SK-N-SH treated with all-trans-retinoic acid at 6 μM for 48 hours (cell line): Measurements from ENCODE around the gene ROBO3.

Experiments
- ATAC-seq: fragments of 200-7000 bp; cut with Tn5 transposase; 3 replicates; pipeline ENCODE4 v1.9.1; 2020; ENCODE audit warnings: mild to moderate bottlenecking, moderate library complexity
- BACH2 ChIP-seq: fragments of 250-450 bp; sonication (Bioruptor Pico); IDR thresholded peaks from 2 replicates; pipeline ENCODE4 v1.9.0; 2021; ENCODE audit warnings: mild to moderate bottlenecking, borderline replicate concordance
- ESRRG ChIP-seq: fragments of 250-450 bp; sonication (Bioruptor Pico); IDR thresholded peaks from 2 replicates; pipeline ENCODE4 v1.6.1; 2021; ENCODE audit warnings: mild to moderate bottlenecking
- GLIS3 ChIP-seq: fragments of 250-450 bp; sonication (Bioruptor Pico); IDR thresholded peaks from 2 replicates; pipeline ENCODE4 v1.5.0; 2020; ENCODE audit warnings: mild to moderate bottlenecking, moderate library complexity
- ISL1 ChIP-seq: fragments of 250-450 bp; sonication (Bioruptor Pico); IDR thresholded peaks from 2 replicates; pipeline ENCODE4 v2.1.2; 2022; ENCODE audit warnings: mild to moderate bottlenecking, moderate library complexity
- RARB ChIP-seq: fragments of 250-450 bp; sonication (Bioruptor Pico); IDR thresholded peaks from 2 replicates; pipeline ENCODE4 v1.8.0; 2021; ENCODE audit warnings: mild to moderate bottlenecking, moderate library complexity
- SNAI2 ChIP-seq: fragments of 250-450 bp; sonication (Bioruptor Pico); IDR thresholded peaks from 2 replicates; pipeline ENCODE4 v1.5.0; 2020; ENCODE audit warnings: mild to moderate bottlenecking, moderate library complexity
- TCF4 ChIP-seq: fragments of 250-450 bp; sonication (Bioruptor Pico); IDR thresholded peaks from 2 replicates; pipeline ENCODE4 v1.8.0; 2021; ENCODE audit warnings: mild to moderate bottlenecking, moderate library complexity, borderline replicate concordance
- TOX ChIP-seq: fragments of 250-450 bp; sonication (Bioruptor Pico); IDR thresholded peaks from 2 replicates; pipeline ENCODE4 v1.8.0; 2021; ENCODE audit warnings: mild to moderate bottlenecking, moderate library complexity, borderline replicate concordance
- ZFP3 ChIP-seq: fragments of 250-450 bp; sonication (Bioruptor Pico); IDR thresholded peaks from 2 replicates; pipeline ENCODE4 v1.5.0; 2020; ENCODE audit warnings: mild to moderate bottlenecking, moderate library complexity
- ZFP30 ChIP-seq: fragments of 450-650 bp; formaldehyde crosslinking; IDR thresholded peaks from 2 replicates; pipeline ENCODE4 v1.5.0; 2022; ENCODE audit warnings: mild to moderate bottlenecking, moderate library complexity
- ZNF565 ChIP-seq: fragments of 450-650 bp; formaldehyde crosslinking; conservative IDR thresholded peaks from 2 replicates; pipeline ENCODE4 v1.5.0; 2020; ENCODE audit warnings: low read depth, mild to moderate bottlenecking, moderate library complexity
- ZNF70 ChIP-seq: fragments of 450-650 bp; formaldehyde crosslinking; IDR thresholded peaks from 2 replicates; pipeline ENCODE4 v1.5.0; 2020; ENCODE audit warnings: mild to moderate bottlenecking, moderate library complexity
- ZNF8 ChIP-seq: fragments of 450-650 bp; formaldehyde crosslinking; IDR thresholded peaks from 2 replicates; pipeline ENCODE4 v1.5.0; 2020; ENCODE audit warnings: mild to moderate bottlenecking, moderate library complexity
- TF ChIP-seq, protein P1 (sequence below): fragments of 250-450 bp; sonication (Bioruptor Pico); IDR thresholded peaks from 2 replicates; pipeline ENCODE4 v1.5.1; 2020; ENCODE audit warnings: low read depth, mild to moderate bottlenecking, moderate library complexity
- TF ChIP-seq, protein P2 (sequence below): fragments of 250-450 bp; sonication (Bioruptor Pico); IDR thresholded peaks from 2 replicates; pipeline ENCODE4 v1.8.0; 2021; ENCODE audit warnings: low read depth, mild to moderate bottlenecking, moderate library complexity, borderline replicate concordance
- TF ChIP-seq, protein P3 (sequence below): fragments of 250-450 bp; sonication (Bioruptor Pico); IDR thresholded peaks from 2 replicates; pipeline ENCODE4 v1.5.0; 2020; ENCODE audit warnings: mild to moderate bottlenecking, moderate library complexity
- TF ChIP-seq, protein P4 (sequence below): fragments of 250-450 bp; sonication (Bioruptor Pico); IDR thresholded peaks from 2 replicates; pipeline ENCODE4 v1.5.1; 2021; ENCODE audit warnings: mild to moderate bottlenecking, moderate library complexity

ROBO3 gene

GRCh38 chr11:124923296-124923695 is 58.1 kb downstream of the ROBO3 start:
- ATAC-seq, result no peak
- TF ChIP-seq, protein P1, sequence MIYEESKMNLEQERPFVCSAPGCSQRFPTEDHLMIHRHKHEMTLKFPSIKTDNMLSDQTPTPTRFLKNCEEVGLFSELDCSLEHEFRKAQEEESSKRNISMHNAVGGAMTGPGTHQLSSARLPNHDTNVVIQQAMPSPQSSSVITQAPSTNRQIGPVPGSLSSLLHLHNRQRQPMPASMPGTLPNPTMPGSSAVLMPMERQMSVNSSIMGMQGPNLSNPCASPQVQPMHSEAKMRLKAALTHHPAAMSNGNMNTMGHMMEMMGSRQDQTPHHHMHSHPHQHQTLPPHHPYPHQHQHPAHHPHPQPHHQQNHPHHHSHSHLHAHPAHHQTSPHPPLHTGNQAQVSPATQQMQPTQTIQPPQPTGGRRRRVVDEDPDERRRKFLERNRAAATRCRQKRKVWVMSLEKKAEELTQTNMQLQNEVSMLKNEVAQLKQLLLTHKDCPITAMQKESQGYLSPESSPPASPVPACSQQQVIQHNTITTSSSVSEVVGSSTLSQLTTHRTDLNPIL (CRISPR knock-in tag), result no peak
- TF ChIP-seq TOX (CRISPR knock-in tag) (no peak), ZFP30 (no peak), ZNF565 (CRISPR knock-in tag) (no peak)
- TF ChIP-seq, all 23 proteins: peak for 0

- no peak for TF ChIP-seq ESRRG (CRISPR knock-in tag)
- TF ChIP-seq ISL1 (CRISPR knock-in tag), result no peak
- TF ChIP-seq, protein P1 (CRISPR knock-in tag), result no peak
- no peak for TF ChIP-seq ZFP3 (CRISPR knock-in tag)
- TF ChIP-seq, protein P2, sequence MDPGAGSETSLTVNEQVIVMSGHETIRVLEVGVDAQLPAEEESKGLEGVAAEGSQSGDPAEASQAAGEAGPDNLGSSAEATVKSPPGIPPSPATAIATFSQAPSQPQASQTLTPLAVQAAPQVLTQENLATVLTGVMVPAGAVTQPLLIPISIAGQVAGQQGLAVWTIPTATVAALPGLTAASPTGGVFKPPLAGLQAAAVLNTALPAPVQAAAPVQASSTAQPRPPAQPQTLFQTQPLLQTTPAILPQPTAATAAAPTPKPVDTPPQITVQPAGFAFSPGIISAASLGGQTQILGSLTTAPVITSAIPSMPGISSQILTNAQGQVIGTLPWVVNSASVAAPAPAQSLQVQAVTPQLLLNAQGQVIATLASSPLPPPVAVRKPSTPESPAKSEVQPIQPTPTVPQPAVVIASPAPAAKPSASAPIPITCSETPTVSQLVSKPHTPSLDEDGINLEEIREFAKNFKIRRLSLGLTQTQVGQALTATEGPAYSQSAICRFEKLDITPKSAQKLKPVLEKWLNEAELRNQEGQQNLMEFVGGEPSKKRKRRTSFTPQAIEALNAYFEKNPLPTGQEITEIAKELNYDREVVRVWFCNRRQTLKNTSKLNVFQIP, result no peak
- no peak for TF ChIP-seq ZNF565 (CRISPR knock-in tag)
Observed at GRCh38 chr11:124928942-124929665, 63.9 kb downstream of the ROBO3 start.

GRCh38 chr11:124930799-124931198 is 65.6 kb downstream of the ROBO3 start:
- no peak for ATAC-seq
- no peak for TF ChIP-seq TOX (CRISPR knock-in tag)
- TF ChIP-seq ZFP3 (CRISPR knock-in tag), result no peak
- no peak for TF ChIP-seq GLIS3 (CRISPR knock-in tag)
- TF ChIP-seq RARB (CRISPR knock-in tag), result no peak
- no peak for TF ChIP-seq ZNF8 (CRISPR knock-in tag)
- TF ChIP-seq, protein P3, sequence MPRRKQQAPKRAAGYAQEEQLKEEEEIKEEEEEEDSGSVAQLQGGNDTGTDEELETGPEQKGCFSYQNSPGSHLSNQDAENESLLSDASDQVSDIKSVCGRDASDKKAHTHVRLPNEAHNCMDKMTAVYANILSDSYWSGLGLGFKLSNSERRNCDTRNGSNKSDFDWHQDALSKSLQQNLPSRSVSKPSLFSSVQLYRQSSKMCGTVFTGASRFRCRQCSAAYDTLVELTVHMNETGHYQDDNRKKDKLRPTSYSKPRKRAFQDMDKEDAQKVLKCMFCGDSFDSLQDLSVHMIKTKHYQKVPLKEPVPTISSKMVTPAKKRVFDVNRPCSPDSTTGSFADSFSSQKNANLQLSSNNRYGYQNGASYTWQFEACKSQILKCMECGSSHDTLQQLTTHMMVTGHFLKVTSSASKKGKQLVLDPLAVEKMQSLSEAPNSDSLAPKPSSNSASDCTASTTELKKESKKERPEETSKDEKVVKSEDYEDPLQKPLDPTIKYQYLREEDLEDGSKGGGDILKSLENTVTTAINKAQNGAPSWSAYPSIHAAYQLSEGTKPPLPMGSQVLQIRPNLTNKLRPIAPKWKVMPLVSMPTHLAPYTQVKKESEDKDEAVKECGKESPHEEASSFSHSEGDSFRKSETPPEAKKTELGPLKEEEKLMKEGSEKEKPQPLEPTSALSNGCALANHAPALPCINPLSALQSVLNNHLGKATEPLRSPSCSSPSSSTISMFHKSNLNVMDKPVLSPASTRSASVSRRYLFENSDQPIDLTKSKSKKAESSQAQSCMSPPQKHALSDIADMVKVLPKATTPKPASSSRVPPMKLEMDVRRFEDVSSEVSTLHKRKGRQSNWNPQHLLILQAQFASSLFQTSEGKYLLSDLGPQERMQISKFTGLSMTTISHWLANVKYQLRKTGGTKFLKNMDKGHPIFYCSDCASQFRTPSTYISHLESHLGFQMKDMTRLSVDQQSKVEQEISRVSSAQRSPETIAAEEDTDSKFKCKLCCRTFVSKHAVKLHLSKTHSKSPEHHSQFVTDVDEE, result no peak
- no peak for TF ChIP-seq ZNF70 (CRISPR knock-in tag)
- TF ChIP-seq, protein P4, sequence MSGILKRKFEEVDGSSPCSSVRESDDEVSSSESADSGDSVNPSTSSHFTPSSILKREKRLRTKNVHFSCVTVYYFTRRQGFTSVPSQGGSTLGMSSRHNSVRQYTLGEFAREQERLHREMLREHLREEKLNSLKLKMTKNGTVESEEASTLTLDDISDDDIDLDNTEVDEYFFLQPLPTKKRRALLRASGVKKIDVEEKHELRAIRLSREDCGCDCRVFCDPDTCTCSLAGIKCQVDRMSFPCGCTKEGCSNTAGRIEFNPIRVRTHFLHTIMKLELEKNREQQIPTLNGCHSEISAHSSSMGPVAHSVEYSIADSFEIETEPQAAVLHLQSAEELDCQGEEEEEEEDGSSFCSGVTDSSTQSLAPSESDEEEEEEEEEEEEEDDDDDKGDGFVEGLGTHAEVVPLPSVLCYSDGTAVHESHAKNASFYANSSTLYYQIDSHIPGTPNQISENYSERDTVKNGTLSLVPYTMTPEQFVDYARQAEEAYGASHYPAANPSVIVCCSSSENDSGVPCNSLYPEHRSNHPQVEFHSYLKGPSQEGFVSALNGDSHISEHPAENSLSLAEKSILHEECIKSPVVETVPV (CRISPR knock-in tag), result no peak
- no peak for TF ChIP-seq SNAI2 (CRISPR knock-in tag)
- no peak for TF ChIP-seq ZFP30
- TF ChIP-seq BACH2, result no peak
- TF ChIP-seq, protein P1 (CRISPR knock-in tag), result no peak
- no peak for TF ChIP-seq TCF4
- TF ChIP-seq, all 23 proteins: peak for 0

More at GRCh38 chr11:124928942-124929665, 63.9 kb downstream of the ROBO3 start:
- ATAC-seq, result no peak
